ENCODE results near the gene AGXT.
A peak's percentile ranks its signal among the peaks of the same experiment; 100 is the strongest.

Gene AGXT

DNA sequence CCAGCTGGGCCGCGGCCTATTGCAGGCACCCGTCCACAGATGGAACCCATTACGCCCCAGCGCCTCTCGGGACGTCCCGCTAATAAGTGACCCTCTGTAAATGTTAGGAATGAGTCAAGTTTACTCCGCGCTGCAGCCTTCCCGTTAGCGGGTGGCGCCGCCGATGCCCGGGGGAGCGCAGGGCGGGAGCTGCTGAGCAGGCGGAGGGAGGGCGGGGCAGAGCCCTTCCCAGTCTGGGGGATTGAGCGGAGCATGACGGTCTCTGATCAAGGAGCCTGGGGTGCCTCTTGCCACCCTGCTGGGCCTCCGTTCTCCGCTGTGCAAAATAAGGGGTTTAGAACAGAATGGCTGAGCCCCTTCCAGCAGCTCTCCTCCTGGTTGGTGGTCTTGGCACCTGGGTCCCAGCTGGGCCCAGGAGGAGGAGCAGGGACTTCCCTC, 48.0 kb downstream of the AGXT start:
- peak; percentile 11 for DNase-seq

GRCh38 chr2:240917009-240917683, 48.5 kb downstream of the AGXT start:
- no peak for DNase-seq

DNA sequence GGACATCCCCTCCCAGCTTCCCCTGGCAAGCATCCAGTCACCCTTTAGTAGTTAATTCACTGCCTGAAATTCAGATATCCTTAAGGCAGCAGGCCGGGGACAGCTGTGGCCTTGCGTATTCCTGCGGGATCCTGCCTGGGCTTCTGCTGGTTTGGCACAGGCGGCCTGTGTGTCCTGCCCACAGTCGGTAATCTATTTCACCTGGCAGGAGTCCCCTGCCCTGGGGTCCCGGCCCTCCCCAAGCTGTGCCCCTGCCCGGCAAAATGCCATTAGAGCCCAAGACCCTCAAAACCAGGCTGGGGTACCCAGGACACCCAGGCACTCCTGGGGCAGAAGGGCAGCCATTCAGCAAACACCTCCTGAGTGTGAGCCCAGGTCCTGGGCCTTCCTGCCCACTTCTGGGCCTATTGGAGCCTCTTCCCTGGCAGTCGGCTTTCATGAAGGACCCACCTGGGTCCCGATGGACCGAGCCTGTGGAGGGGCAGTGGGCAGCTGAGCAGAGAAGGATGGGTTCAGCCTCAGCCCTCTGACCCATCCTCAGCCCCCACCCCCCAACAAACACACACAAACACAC, 49.1 kb downstream of the AGXT start:
- no peak for DNase-seq

DNA sequence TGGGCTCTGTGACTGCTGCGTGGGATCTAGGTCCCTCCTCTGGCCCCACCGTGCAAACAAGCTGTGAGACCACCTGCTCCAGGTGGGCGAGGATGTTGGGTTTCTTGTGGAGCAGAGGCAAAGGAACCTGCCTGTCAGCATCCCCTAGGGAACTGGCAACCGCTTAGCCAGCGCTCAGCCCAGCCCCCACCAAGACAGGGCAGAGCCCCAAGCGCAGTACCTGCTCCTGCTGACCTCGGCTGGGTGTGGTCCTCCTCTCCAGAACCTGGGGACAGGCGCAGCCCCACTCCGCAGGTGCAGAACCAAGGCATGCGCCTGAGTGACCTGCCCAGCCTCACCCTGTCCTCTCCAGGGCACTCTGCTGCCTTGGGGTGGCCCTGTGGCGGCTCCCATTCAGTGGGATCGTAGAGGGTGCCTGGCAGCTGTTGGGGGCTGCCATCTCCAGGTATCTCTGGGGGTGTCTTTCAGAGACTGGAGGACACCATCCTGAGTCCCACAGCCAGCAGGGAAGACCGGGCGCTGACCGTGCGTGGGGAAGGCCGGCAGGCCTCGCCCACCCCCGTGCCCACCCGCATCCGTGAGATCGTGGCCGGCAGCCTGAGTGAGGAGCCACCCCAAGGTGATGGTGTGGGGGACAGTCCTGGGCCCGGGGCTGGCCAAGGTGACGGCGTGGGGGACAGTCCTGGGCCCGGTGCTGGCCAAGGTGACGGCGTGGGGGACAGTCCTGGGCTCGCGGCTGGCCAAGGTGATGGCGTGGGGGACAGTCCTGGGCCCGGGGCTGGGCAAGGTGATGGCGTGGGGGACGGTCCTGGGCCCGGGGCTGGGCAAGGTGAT, 49.9 kb downstream of the AGXT start:
- DNase-seq = no peak

DNA sequence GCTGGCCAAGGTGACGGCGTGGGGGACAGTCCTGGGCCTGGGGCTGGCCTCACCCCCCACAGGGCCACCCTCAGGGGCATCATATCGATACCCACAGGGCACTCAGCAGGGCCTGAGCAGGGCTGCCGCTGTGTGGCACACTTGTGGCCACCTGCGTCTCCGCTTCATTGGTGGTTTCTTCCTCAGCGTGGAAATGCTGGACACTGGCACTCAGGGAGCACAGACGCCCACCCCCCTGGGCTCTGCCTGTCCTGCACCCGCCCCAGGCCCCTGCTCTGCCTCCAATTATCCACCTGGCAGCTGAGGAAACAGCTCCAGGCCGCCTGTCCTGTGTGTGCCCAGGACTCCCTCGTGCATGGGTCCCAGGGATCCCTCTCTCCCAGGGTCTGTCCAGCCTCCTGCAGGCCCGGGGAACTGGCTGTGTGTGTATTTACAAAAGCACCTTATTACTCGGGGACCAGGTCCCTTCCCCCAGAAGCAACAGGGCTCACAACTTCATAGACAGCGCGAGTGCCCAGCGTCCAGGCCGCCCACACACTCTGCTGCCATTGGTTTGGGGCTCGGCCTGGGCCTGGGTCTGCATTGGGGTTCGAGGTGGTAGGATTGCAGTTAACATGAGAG, 50.6 kb downstream of the AGXT start:
- no peak for DNase-seq

GRCh38 chr2:240919786-240920782, 51.5 kb downstream of the AGXT start:
- DNase-seq = no peak

DNA sequence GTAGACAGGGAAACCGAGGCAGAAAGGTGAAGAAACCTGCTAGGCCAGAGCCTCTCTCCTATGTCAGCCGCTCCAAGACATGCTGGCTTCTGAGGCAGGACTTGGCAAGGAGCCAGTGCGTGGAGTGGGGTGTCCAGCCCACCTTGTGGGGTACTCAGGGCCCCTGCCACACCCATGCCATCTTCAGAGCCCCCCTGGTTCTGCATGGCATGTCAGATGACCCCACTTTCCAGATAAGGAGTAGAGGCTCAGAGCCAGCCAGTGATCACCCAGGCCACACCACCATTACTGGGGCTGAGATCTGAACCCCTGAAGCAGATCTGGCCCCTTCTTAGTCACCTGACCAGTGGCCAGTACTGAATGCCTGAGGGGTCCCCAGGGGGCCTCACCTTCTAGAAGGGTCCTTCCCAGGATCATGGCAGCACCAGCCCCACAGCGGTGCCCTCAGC, 52.2 kb downstream of the AGXT start:
- no peak for DNase-seq

GRCh38 chr2:240921311-240921994, 52.8 kb downstream of the AGXT start:
- no peak for DNase-seq

DNA sequence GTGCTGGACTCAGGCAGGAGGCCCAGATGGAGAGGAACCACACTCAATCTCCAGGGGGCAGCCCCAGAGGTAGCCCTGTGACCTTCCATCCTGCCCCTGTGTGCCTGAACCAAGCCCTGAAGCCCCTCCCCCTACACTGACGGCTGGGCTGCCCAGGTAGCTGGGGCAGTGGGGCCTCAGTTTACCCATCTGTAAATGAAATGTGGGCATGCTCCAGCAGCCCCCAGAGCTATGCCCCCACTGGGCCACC, 53.3 kb downstream of the AGXT start:
- DNase-seq = no peak

DNA sequence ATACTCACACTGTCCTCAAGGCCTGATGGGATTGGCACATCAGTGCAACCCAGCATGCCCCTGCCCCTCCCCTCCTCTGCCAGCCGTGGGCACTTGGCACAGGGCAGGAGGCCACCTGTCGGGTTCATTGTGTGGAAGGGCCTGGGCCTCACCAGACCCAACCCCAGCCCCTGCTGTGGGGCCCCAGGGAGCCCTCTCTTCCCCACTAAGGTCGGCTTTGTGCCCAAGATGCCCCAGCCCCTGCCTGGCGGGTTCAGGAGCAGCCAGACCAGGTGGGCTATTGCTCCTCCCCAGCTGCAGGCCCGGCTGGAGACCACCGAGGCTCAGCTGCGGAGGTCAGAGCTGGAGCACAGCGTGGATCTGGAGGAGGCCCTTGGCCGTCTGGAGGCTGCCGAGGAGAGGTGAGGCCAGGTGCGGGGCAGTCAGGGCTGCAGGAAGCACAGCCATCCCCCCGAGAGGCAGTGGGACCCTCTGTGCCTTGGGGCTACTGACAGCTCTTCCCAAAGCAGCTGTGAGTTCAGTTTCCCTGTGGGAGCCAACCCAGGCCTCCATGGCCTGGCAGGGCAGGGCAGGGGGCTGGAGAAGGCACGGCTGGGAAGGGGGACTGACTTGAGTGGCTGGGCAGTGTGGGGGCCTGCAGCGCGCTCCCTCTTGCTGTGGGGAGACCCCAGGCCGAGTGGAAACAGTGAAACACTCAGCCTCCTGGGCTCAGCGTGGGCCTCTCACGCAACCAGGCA, 53.8 kb downstream of the AGXT start:
- DNase-seq = no peak

DNA sequence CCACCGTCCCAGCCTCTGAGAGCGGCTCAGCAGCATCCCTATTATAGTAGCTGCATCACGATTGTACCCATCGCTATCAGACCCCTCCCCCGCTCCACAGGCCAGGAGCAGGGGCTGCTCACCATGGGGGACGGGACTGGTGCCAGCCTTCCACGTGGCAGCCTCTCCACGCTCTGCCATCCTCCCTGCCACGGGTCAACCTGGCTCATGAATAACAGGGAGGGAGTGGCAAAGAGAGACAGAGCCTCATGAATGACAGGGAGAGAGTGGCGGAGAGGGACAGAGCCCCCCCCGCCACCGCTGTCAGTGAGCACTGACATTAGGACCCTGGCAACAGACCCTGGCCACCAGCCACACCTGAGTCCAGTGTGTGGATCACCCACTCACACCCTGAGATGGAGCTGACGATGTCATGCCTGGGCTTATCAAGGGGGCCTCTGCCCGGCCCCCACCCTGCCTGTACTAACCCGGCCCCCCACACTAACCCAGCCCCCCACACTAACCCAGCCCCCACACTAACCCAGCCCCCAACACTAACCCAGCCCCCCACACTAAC, 54.4 kb downstream of the AGXT start:
- no peak for DNase-seq

GRCh38 chr2:240925191-240925567, 56.6 kb downstream of the AGXT start:
- no peak for DNase-seq

GRCh38 chr2:240925568-240926515, 57.2 kb downstream of the AGXT start:
- DNase-seq = no peak

GRCh38 chr2:240926516-240927389, 58.1 kb downstream of the AGXT start:
- DNase-seq = no peak

GRCh38 chr2:240927390-240927781, 58.8 kb downstream of the AGXT start:
- no peak for DNase-seq

- DNase-seq = no peak
Observed at GRCh38 chr2:240928476-240929363, 60.1 kb downstream of the AGXT start.

- no peak for DNase-seq
Observed at GRCh38 chr2:240929364-240930095, 60.9 kb downstream of the AGXT start.

All from suppressor macrophage treated with lipopolysaccharide for 4 hours (primary cell).